ENCODE data around the gene NT5C1A. TPM values are rescaled to one million over a fixed set of nuclear protein-coding genes. Genes with fewer than 3 reads are reported as not detected.

NT5C1A gene
- total RNA-seq, 1 donor from 2014 or later = not detected

GRCh38 chr1:39701049-39701439 lies 29.1 kb upstream of the NT5C1A start:
- Mint-ChIP-seq H3K9me3 (ENCODE audit: unreplicated experiment) (no peaks in the 10 kb centered on the region), H3K36me3 (ENCODE audit: low read depth, unreplicated experiment) (no peaks in the 10 kb centered on the region), H3K4me3 (ENCODE audit: unreplicated experiment) (no peak overlapping the region), H3K4me1 (ENCODE audit: unreplicated experiment) (peaks cover 10% of the 10 kb centered on the region), H3K27me3 (ENCODE audit: unreplicated experiment) (peaks cover 9% of the 10 kb centered on the region), H3K27ac (ENCODE audit: unreplicated experiment) (no peak overlapping the region)
- no peak for DNase-seq (ENCODE audit: low spot score)
- TF ChIP-seq CTCF (IDR thresholded peaks at IDR 0.05; ENCODE audit: unreplicated experiment) = no peak

GRCh38 chr1:39700348-39700747 lies 28.4 kb upstream of the NT5C1A start:
- Mint-ChIP-seq H3K4me3 (ENCODE audit: unreplicated experiment) (no peak overlapping the region), H3K27ac (ENCODE audit: unreplicated experiment) (no peak overlapping the region), H3K27me3 (ENCODE audit: unreplicated experiment) (peaks cover 9% of the 10 kb centered on the region)

GRCh38 chr1:39699419-39699818 lies 27.5 kb upstream of the NT5C1A start:
- TF ChIP-seq CTCF (IDR thresholded peaks at IDR 0.05; ENCODE audit: unreplicated experiment) = peak; percentile 35
- peaks cover 10% of the 10 kb centered on the region for H3K4me1 Mint-ChIP-seq (ENCODE audit: unreplicated experiment)
- H3K9me3 Mint-ChIP-seq (ENCODE audit: unreplicated experiment) = no peaks in the 10 kb centered on the region
- DNase-seq (ENCODE audit: low spot score) = no peak
- H3K27ac Mint-ChIP-seq (ENCODE audit: unreplicated experiment) = no peak overlapping the region
- H3K36me3 Mint-ChIP-seq (ENCODE audit: low read depth, unreplicated experiment) = no peaks in the 10 kb centered on the region
- no peak overlapping the region for H3K4me3 Mint-ChIP-seq (ENCODE audit: unreplicated experiment)
- H3K27me3 Mint-ChIP-seq (ENCODE audit: unreplicated experiment) = peaks cover 12% of the 10 kb centered on the region

More at GRCh38 chr1:39700348-39700747, 28.4 kb upstream of the NT5C1A start:
- Mint-ChIP-seq H3K36me3 (ENCODE audit: low read depth, unreplicated experiment) (no peaks in the 10 kb centered on the region), H3K9me3 (ENCODE audit: unreplicated experiment) (no peaks in the 10 kb centered on the region), H3K4me1 (ENCODE audit: unreplicated experiment) (peaks cover 10% of the 10 kb centered on the region)
- TF ChIP-seq CTCF (IDR thresholded peaks at IDR 0.05; ENCODE audit: unreplicated experiment) = no peak
- DNase-seq (ENCODE audit: low spot score) = no peak

- peaks cover 12% of the 10 kb centered on the region for H3K27me3 Mint-ChIP-seq (ENCODE audit: unreplicated experiment)
- DNase-seq (ENCODE audit: low spot score) = no peak
- no peak overlapping the region for H3K27ac Mint-ChIP-seq (ENCODE audit: unreplicated experiment)
- no peaks in the 10 kb centered on the region for H3K9me3 Mint-ChIP-seq (ENCODE audit: unreplicated experiment)
- H3K4me3 Mint-ChIP-seq (ENCODE audit: unreplicated experiment) = no peak overlapping the region
- H3K4me1 Mint-ChIP-seq (ENCODE audit: unreplicated experiment) = peaks cover 10% of the 10 kb centered on the region
- no peak for TF ChIP-seq CTCF (IDR thresholded peaks at IDR 0.05; ENCODE audit: unreplicated experiment)
- H3K36me3 Mint-ChIP-seq (ENCODE audit: low read depth, unreplicated experiment) = no peaks in the 10 kb centered on the region
These were observed 26.7 kb upstream of the NT5C1A start for GRCh38 chr1:39698568-39698967.

- no peak for DNase-seq (ENCODE audit: low spot score)
- H3K27ac Mint-ChIP-seq (ENCODE audit: unreplicated experiment) = no peak overlapping the region
- no peaks in the 10 kb centered on the region for H3K9me3 Mint-ChIP-seq (ENCODE audit: unreplicated experiment)
- peaks cover 7% of the 10 kb centered on the region for H3K4me1 Mint-ChIP-seq (ENCODE audit: unreplicated experiment)
- no peaks in the 10 kb centered on the region for H3K36me3 Mint-ChIP-seq (ENCODE audit: low read depth, unreplicated experiment)
- H3K27me3 Mint-ChIP-seq (ENCODE audit: unreplicated experiment) = peaks cover 17% of the 10 kb centered on the region
- TF ChIP-seq CTCF (IDR thresholded peaks at IDR 0.05; ENCODE audit: unreplicated experiment) = no peak
- no peak overlapping the region for H3K4me3 Mint-ChIP-seq (ENCODE audit: unreplicated experiment)
These were observed 24.5 kb upstream of the NT5C1A start for GRCh38 chr1:39696448-39696847.

All from endothelial cell (in vitro differentiated cells).